HEK293 (cell line): Measurements from ENCODE around the gene PKIG.
A peak's percentile ranks its signal among the peaks of the same experiment; 100 is the strongest.

Experiments
- CTCF ChIA-PET: fragments of 350-600 bp; formaldehyde crosslinking; extraction: SDS; loops from one replicate; lab custom pipeline; 2021; ENCODE audit warnings: antibody characterized with exemption; lab: Yijun Ruan, JAX
- POLR2A ChIA-PET: fragments of 300-600 bp; formaldehyde crosslinking; extraction: SDS; loops from one replicate; lab custom pipeline; 2020; ENCODE audit warnings: antibody characterized with exemption, inconsistent platforms; lab: Yijun Ruan, JAX
- H3K27ac ChIP-seq: fragments of 200-500 bp; sonication (Bioruptor generic); 2 replicates; pipeline ENCODE4 v1.5.1; 2014; ENCODE audit warnings: low read depth, low read length, control low read depth, inconsistent platforms; ENCODE audit errors: extremely low read depth
- H3K36me3 ChIP-seq, 2 experiments: fragments of 200-500 bp in 1 of 2; sonication (Bioruptor generic) in 1 of 2; 1 replicate in 1 of 2; 2 replicates in 1 of 2; pipeline ENCODE4 v1.5.1; 2014 to 2017; ENCODE audit warnings: inconsistent platforms in 2 of 2, low read length in 2 of 2; ENCODE audit not compliant: control insufficient read depth in 2 of 2, insufficient read depth in 1 of 2
- H3K4me1 ChIP-seq: fragments of 200-500 bp; sonication (Bioruptor generic); 2 replicates; pipeline ENCODE4 v1.5.1; 2014; ENCODE audit warnings: mild to moderate bottlenecking, low read length, inconsistent platforms; ENCODE audit not compliant: control insufficient read depth, insufficient read depth
- H3K4me3 ChIP-seq: 2 replicates; pipeline ENCODE4 v1.5.1; 2011; ENCODE audit warnings: low read depth, mild to moderate bottlenecking, control low read depth, low read length, moderate library complexity
- H3K9me3 ChIP-seq: fragments of 200-500 bp; sonication (Bioruptor generic); 2 replicates; pipeline ENCODE4 v1.5.1; 2014; ENCODE audit warnings: low read depth, low read length, inconsistent platforms; ENCODE audit not compliant: control insufficient read depth, insufficient read depth
- KLF9 ChIP-seq: fragments of 450-650 bp; formaldehyde crosslinking; IDR thresholded peaks from 2 replicates; pipeline ENCODE4 v1.5.1; 2016; ENCODE audit warnings: missing biosample characterization, missing genetic modification characterization, low read depth
- MZF1 ChIP-seq: fragments of 450-650 bp; formaldehyde crosslinking; IDR thresholded peaks from 2 replicates; pipeline ENCODE4 v1.5.1; 2017; ENCODE audit warnings: missing biosample characterization, missing genetic modification characterization, borderline replicate concordance
- PRDM10 ChIP-seq: fragments of 450-650 bp; formaldehyde crosslinking; IDR thresholded peaks from 2 replicates; pipeline ENCODE4 v1.5.1; 2016; ENCODE audit warnings: missing biosample characterization, missing genetic modification characterization
- SP2 ChIP-seq: fragments of 450-650 bp; formaldehyde crosslinking; IDR thresholded peaks from 2 replicates; pipeline ENCODE4 v1.5.1; 2016; ENCODE audit warnings: missing biosample characterization, missing genetic modification characterization
- SP7 ChIP-seq: fragments of 450-650 bp; formaldehyde crosslinking; IDR thresholded peaks from 2 replicates; pipeline ENCODE4 v1.5.1; 2016; ENCODE audit warnings: missing biosample characterization, missing genetic modification characterization
- TRIM28 ChIP-seq: IDR thresholded peaks from 2 replicates; pipeline ENCODE4 v1.6.1; 2011; ENCODE audit warnings: low read length, control low read depth, borderline replicate concordance
- ZBTB20 ChIP-seq: fragments of 450-650 bp; formaldehyde crosslinking; IDR thresholded peaks from 2 replicates; pipeline ENCODE4 v1.5.1; 2016; ENCODE audit warnings: missing biosample characterization, missing genetic modification characterization
- ZEB2 ChIP-seq: fragments of 450-650 bp; formaldehyde crosslinking; IDR thresholded peaks from 2 replicates; pipeline ENCODE4 v1.5.1; 2016; ENCODE audit warnings: missing biosample characterization, missing genetic modification characterization
- ZFHX2 ChIP-seq: fragments of 450-650 bp; formaldehyde crosslinking; conservative IDR thresholded peaks from 2 replicates; pipeline ENCODE4 v1.5.1; 2016; ENCODE audit warnings: missing biosample characterization, missing genetic modification characterization
- ZIC2 ChIP-seq: fragments of 450-650 bp; formaldehyde crosslinking; IDR thresholded peaks from 2 replicates; pipeline ENCODE4 v1.5.1; 2016; ENCODE audit warnings: missing biosample characterization, missing genetic modification characterization
- ZNF174 ChIP-seq: fragments of 450-650 bp; formaldehyde crosslinking; IDR thresholded peaks from 2 replicates; pipeline ENCODE4 v1.5.0; 2017; ENCODE audit warnings: missing biosample characterization, mild to moderate bottlenecking, missing genetic modification characterization
- ZNF214 ChIP-seq: fragments of 450-650 bp; formaldehyde crosslinking; IDR thresholded peaks from 2 replicates; pipeline ENCODE4 v1.5.1; 2017; ENCODE audit warnings: missing biosample characterization, mild to moderate bottlenecking, missing genetic modification characterization, borderline replicate concordance
- ZNF311 ChIP-seq: fragments of 450-650 bp; formaldehyde crosslinking; IDR thresholded peaks from 2 replicates; pipeline ENCODE4 v1.5.1; 2017; ENCODE audit warnings: missing biosample characterization, missing genetic modification characterization, borderline replicate concordance
- ZNF366 ChIP-seq: fragments of 450-650 bp; formaldehyde crosslinking; conservative IDR thresholded peaks from 2 replicates; pipeline ENCODE4 v1.5.1; 2016; ENCODE audit warnings: missing biosample characterization, missing genetic modification characterization
- ZNF391 ChIP-seq: fragments of 450-650 bp; formaldehyde crosslinking; IDR thresholded peaks from 2 replicates; pipeline ENCODE4 v1.5.1; 2016; ENCODE audit warnings: low read depth, missing biosample characterization, missing genetic modification characterization, borderline replicate concordance
- ZNF529 ChIP-seq: fragments of 450-650 bp; formaldehyde crosslinking; IDR thresholded peaks from 2 replicates; pipeline ENCODE4 v1.5.1; 2017; ENCODE audit warnings: missing genetic modification characterization, missing biosample characterization; ENCODE audit not compliant: insufficient replicate concordance
- ZNF692 ChIP-seq: fragments of 450-650 bp; formaldehyde crosslinking; IDR thresholded peaks from 2 replicates; pipeline ENCODE4 v1.5.1; 2016; ENCODE audit warnings: missing biosample characterization, missing genetic modification characterization
- ZSCAN4 ChIP-seq: fragments of 450-650 bp; formaldehyde crosslinking; IDR thresholded peaks from 2 replicates; pipeline ENCODE4 v1.5.1; 2017; ENCODE audit warnings: missing biosample characterization, missing genetic modification characterization
- TF ChIP-seq, protein P1 (sequence below): fragments of 450-650 bp; formaldehyde crosslinking; IDR thresholded peaks from 2 replicates; pipeline ENCODE4 v1.5.1; 2016; ENCODE audit warnings: missing biosample characterization, missing genetic modification characterization, low read depth
- TF ChIP-seq, protein P2 (sequence below): IDR thresholded peaks from 2 replicates; pipeline ENCODE4 v1.6.1; 2011; ENCODE audit warnings: mild to moderate bottlenecking, low read depth, low read length, borderline replicate concordance
- TF ChIP-seq, protein P3 (sequence below): fragments of 450-650 bp; formaldehyde crosslinking; IDR thresholded peaks from 2 replicates; pipeline ENCODE4 v1.5.1; 2017; ENCODE audit warnings: missing biosample characterization, missing genetic modification characterization

PKIG gene

DNA sequence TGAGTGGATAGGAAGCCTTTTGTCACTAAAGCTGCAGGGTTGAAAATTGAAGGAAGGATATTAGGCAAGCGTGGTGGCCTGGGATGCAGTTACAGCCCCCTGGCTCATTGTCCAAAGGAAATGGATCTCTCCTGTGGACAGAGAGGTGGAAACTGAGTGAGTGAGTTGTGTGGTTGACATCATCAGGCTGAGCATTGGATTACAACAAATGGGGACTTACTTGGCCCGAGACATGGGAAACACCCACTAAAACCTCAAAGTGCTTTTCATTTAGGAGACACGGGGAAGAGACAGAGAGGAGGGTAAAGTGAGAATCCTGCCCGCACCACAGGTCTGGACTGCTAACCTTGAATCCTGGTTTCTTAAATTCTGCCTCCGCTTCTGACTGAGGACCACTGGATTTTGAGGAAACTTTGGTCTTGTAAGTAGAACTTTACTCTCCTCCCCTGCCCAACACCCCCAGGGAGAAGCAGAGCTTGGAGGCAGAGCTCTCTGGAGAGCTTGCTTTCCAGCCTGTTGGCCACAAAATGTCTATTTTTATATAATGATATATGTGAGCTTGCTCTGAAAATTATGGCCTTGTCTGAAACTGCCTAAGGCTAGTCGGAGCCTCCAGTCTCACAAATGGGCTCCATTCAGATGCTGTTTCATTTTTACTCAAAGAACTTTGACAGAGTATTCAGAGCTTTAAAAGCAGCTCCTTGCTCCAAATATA is at the start of gene PKIG (continued):
- peak; percentile 85 for TF ChIP-seq ZNF366 (tag by site-specific recombination)
- peak; percentile 91 for TF ChIP-seq PRDM10 (tag by site-specific recombination)
- peak; percentile 92 for TF ChIP-seq SP7 (tag by site-specific recombination)
- 0 out of 2 replicates have a peak, but pooled peaks have one; percentile 35 for TF ChIP-seq TRIM28
- TF ChIP-seq ZIC2 (tag by site-specific recombination), result peak; percentile 19; the same call in 1 of the 2 replicates
- peak; percentile 94 for TF ChIP-seq MZF1 (tag by site-specific recombination)
- TF ChIP-seq SP2, result peak; percentile 30; the same call in 1 of the 2 replicates
- TF ChIP-seq, protein P1, sequence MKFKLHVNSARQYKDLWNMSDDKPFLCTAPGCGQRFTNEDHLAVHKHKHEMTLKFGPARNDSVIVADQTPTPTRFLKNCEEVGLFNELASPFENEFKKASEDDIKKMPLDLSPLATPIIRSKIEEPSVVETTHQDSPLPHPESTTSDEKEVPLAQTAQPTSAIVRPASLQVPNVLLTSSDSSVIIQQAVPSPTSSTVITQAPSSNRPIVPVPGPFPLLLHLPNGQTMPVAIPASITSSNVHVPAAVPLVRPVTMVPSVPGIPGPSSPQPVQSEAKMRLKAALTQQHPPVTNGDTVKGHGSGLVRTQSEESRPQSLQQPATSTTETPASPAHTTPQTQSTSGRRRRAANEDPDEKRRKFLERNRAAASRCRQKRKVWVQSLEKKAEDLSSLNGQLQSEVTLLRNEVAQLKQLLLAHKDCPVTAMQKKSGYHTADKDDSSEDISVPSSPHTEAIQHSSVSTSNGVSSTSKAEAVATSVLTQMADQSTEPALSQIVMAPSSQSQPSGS (tag by site-specific recombination), result 0 out of 2 replicates have a peak, but pooled peaks have one; percentile 41
- peak; percentile 47; the same call in 1 of the 2 replicates for TF ChIP-seq KLF9 (tag by site-specific recombination)
- TF ChIP-seq ZNF692 (tag by site-specific recombination), result 0 out of 2 replicates have a peak, but pooled peaks have one; percentile 27

DNA sequence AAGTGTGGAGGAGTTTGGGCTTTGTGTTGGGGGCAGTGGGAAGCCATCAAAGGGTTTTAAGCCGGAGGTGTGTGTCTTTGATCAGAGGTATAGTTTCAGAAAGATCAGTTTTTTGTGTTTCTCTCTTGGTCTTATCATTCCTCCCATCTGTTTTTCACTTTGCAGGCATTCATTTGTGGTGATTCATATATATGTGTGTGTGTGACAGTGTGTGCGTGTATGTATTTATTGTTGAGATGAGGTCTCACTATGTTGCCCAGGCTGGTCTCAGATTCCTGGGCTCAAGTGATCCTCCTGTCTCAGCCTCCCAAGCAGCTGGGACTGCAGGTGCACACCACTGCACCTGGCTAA is 49.4 kb upstream of the PKIG start:
- Histone ChIP-seq H3K27ac (no peak overlapping the region), H3K4me3 (no peak overlapping the region), H3K9me3 (no peaks in the 10 kb centered on the region), H3K4me1 (peaks cover 6% of the 10 kb centered on the region; the same call in 1 of the 2 replicates), H3K36me3 (no peaks in the 10 kb centered on the region)
- CTCF ChIA-PET, result no interaction called here
- POLR2A ChIA-PET, result no interaction called here
- TF ChIP-seq ZNF391 (tag by site-specific recombination) (no peak), ZNF174 (no peak), ZFHX2 (tag by site-specific recombination) (peak; percentile 40; the same call in 1 of the 2 replicates), ZNF529 (tag by site-specific recombination) (no peak), ZNF214 (tag by site-specific recombination) (no peak), ZBTB20 (tag by site-specific recombination) (0 out of 2 replicates have a peak, but pooled peaks have one; percentile 8), ZEB2 (tag by site-specific recombination) (no peak; the same call in 1 of the 2 replicates), ZSCAN4 (tag by site-specific recombination) (peak; percentile 94), ZNF311 (tag by site-specific recombination) (no peak)
- TF ChIP-seq, protein P2, sequence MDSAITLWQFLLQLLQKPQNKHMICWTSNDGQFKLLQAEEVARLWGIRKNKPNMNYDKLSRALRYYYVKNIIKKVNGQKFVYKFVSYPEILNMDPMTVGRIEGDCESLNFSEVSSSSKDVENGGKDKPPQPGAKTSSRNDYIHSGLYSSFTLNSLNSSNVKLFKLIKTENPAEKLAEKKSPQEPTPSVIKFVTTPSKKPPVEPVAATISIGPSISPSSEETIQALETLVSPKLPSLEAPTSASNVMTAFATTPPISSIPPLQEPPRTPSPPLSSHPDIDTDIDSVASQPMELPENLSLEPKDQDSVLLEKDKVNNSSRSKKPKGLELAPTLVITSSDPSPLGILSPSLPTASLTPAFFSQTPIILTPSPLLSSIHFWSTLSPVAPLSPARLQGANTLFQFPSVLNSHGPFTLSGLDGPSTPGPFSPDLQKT, result no peak
- TF ChIP-seq, protein P3, sequence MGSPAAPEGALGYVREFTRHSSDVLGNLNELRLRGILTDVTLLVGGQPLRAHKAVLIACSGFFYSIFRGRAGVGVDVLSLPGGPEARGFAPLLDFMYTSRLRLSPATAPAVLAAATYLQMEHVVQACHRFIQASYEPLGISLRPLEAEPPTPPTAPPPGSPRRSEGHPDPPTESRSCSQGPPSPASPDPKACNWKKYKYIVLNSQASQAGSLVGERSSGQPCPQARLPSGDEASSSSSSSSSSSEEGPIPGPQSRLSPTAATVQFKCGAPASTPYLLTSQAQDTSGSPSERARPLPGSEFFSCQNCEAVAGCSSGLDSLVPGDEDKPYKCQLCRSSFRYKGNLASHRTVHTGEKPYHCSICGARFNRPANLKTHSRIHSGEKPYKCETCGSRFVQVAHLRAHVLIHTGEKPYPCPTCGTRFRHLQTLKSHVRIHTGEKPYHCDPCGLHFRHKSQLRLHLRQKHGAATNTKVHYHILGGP (tag by site-specific recombination), result no peak
